ENCODE measurements around the gene FIGN.

DNA sequence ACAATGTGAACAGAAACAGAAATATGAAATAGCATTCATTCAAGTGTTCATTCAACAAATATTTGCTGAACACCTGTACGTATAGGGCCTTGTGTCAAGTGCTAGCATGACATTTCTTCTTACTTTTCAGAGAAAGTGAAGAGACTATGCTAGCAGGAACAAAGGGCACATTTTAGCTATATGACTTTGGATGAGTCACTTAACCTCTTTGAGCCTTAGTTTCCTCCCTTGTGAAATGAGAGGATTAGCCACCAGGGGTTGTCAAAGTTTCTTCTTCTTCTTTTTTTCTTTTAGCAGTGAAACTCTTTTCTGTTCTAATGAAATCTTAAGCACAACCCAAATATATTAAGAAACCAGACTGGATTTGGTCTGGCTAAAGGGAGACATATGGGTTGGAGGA lies 53.1 kb downstream of the FIGN start:
- TF ChIP-seq ADNP (tag; IDR thresholded peaks at IDR 0.05) (no peak), BACH1 (tag; IDR thresholded peaks at IDR 0.05) (no peak), SREBF2 (CRISPR knock-in tag; IDR thresholded peaks at IDR 0.05) (no peak), TBP (optimal IDR thresholded peaks at IDR 0.05; ENCODE audit: low read depth, low read length) (no peak), FOXJ3 (CRISPR knock-in tag; IDR thresholded peaks at IDR 0.05) (no peak), CREBBP (IDR thresholded peaks at IDR 0.05; ENCODE audit: low read depth, low read length) (no peak), POLR2AphosphoS5 (IDR thresholded peaks at IDR 0.05; ENCODE audit: control insufficient read depth, insufficient read depth, low read depth, low read length) (no peak), POLR2A (conservative IDR thresholded peaks at IDR 0.05) (no peak)
- TF ChIP-seq, protein P1, sequence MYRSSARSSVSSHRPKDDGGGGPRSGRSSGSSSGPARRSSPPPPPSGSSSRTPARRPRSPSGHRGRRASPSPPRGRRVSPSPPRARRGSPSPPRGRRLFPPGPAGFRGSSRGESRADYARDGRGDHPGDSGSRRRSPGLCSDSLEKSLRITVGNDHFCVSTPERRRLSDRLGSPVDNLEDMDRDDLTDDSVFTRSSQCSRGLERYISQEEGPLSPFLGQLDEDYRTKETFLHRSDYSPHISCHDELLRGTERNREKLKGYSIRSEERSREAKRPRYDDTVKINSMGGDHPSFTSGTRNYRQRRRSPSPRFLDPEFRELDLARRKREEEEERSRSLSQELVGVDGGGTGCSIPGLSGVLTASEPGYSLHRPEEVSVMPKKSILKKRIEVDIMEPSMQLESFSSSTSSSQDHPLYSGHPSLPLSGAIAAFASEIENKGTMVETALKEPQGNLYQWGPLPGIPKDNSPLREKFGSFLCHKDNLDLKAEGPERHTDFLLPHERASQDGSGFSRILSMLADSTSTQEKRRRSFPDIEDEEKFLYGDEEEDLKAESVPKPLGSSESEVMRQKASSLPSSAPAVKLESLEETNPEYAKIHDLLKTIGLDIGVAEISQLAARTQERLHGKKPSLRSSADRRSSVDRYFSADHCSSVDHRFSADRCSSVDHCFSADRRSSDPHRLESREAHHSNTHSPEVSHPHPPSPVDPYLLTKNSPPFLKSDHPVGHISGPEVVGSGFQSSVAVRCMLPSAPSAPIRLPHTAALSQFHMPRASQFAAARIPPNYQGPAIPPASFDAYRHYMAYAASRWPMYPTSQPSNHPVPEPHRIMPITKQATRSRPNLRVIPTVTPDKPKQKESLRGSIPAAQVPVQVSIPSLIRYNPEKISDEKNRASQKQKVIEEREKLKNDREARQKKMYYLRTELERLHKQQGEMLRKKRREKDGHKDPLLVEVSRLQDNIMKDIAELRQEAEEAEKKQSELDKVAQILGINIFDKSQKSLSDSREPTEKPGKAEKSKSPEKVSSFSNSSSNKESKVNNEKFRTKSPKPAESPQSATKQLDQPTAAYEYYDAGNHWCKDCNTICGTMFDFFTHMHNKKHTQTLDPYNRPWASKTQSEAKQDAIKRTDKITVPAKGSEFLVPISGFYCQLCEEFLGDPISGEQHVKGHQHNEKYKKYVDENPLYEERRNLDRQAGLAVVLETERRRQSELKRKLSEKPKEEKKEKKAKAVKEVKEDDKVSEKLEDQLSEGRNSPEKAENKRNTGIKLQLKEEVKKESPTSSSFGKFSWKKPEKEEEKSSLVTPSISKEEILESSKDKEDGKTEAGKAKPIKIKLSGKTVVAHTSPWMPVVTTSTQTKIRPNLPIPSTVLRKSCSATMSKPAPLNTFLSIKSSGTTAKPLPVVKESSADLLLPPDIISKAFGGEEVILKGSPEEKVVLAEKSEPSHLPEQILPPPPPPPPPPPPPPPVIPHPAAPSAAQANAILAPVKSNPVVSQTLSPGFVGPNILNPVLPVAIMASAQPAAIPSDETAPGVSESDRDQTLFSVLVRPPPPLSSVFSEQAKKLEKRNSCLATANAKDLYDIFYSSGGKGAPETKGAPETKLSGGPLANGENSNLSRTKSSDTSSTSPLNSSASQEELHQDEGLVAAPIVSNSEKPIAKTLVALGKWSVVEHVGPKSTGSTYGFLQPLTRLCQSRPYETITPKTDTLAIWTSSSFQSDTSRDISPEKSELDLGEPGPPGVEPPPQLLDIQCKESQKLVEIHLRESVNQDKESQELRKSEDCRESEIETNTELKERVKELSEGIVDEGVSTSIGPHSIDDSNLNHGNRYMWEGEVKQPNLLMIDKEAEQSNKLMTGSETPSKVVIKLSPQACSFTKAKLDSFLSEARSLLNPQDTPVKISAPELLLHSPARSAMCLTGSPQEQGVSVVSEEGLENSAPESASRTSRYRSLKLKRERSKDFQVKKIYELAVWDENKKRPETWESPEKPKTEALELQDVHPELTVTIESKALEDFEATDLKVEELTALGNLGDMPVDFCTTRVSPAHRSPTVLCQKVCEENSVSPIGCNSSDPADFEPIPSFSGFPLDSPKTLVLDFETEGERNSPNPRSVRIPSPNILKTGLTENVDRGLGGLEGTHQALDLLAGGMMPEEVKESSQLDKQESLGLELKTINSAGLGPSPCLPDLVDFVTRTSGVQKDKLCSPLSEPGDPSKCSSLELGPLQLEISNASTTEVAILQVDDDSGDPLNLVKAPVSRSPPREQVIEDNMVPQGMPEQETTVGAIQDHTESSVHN (IDR thresholded peaks at IDR 0.05; ENCODE audit: borderline replicate concordance in 1 of 2, low read depth in 1 of 2) = no peak
- TF ChIP-seq, protein P2, sequence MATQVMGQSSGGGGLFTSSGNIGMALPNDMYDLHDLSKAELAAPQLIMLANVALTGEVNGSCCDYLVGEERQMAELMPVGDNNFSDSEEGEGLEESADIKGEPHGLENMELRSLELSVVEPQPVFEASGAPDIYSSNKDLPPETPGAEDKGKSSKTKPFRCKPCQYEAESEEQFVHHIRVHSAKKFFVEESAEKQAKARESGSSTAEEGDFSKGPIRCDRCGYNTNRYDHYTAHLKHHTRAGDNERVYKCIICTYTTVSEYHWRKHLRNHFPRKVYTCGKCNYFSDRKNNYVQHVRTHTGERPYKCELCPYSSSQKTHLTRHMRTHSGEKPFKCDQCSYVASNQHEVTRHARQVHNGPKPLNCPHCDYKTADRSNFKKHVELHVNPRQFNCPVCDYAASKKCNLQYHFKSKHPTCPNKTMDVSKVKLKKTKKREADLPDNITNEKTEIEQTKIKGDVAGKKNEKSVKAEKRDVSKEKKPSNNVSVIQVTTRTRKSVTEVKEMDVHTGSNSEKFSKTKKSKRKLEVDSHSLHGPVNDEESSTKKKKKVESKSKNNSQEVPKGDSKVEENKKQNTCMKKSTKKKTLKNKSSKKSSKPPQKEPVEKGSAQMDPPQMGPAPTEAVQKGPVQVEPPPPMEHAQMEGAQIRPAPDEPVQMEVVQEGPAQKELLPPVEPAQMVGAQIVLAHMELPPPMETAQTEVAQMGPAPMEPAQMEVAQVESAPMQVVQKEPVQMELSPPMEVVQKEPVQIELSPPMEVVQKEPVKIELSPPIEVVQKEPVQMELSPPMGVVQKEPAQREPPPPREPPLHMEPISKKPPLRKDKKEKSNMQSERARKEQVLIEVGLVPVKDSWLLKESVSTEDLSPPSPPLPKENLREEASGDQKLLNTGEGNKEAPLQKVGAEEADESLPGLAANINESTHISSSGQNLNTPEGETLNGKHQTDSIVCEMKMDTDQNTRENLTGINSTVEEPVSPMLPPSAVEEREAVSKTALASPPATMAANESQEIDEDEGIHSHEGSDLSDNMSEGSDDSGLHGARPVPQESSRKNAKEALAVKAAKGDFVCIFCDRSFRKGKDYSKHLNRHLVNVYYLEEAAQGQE (IDR thresholded peaks at IDR 0.05; ENCODE audit: borderline replicate concordance) = no peak
- TF ChIP-seq, protein P2 (CRISPR knock-in tag; IDR thresholded peaks at IDR 0.05; ENCODE audit: low read depth) = no peak
- TF ChIP-seq, protein P3, sequence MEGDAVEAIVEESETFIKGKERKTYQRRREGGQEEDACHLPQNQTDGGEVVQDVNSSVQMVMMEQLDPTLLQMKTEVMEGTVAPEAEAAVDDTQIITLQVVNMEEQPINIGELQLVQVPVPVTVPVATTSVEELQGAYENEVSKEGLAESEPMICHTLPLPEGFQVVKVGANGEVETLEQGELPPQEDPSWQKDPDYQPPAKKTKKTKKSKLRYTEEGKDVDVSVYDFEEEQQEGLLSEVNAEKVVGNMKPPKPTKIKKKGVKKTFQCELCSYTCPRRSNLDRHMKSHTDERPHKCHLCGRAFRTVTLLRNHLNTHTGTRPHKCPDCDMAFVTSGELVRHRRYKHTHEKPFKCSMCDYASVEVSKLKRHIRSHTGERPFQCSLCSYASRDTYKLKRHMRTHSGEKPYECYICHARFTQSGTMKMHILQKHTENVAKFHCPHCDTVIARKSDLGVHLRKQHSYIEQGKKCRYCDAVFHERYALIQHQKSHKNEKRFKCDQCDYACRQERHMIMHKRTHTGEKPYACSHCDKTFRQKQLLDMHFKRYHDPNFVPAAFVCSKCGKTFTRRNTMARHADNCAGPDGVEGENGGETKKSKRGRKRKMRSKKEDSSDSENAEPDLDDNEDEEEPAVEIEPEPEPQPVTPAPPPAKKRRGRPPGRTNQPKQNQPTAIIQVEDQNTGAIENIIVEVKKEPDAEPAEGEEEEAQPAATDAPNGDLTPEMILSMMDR (IDR thresholded peaks at IDR 0.05 in 2 of 3, conservative IDR thresholded peaks at IDR 0.05 in 1 of 3; ENCODE audit: insufficient read depth in 2 of 3, low read depth in 1 of 3, low read length in 3 of 3) = no peak

All from K562 (cell line).